T-helper 2 cell treated with Interferon-gamma antibody and Interleukin-4, amounts not matched to agents 5 μg/mL and 100 μg/mL, for 36 hours (primary cell): ENCODE results near the gene CST7.
A peak's percentile ranks its signal among the peaks of the same experiment; 100 is the strongest.

ENCODE experiments used
- DNase-seq: peaks from one replicate; pipeline ENCODE4 v3.0.0; 2021; ENCODE audit warnings: low spot score
- H3K27ac Mint-ChIP-seq: one replicate; pipeline ENCODE4 v1.8.0; 2021; ENCODE audit warnings: mild to moderate bottlenecking, mixed read lengths
- H3K27me3 Mint-ChIP-seq: one replicate; pipeline ENCODE4 v1.8.0; 2021; ENCODE audit warnings: low read depth, mixed read lengths
- H3K36me3 Mint-ChIP-seq: one replicate; pipeline ENCODE4 v1.8.0; 2021; ENCODE audit warnings: low read depth, mixed read lengths
- H3K4me1 Mint-ChIP-seq: one replicate; pipeline ENCODE4 v1.8.0; 2021; ENCODE audit warnings: low read depth, mixed read lengths
- H3K4me3 Mint-ChIP-seq: one replicate; pipeline ENCODE4 v1.8.0; 2022; ENCODE audit warnings: mild to moderate bottlenecking, moderate library complexity, mixed read lengths
- H3K9me3 Mint-ChIP-seq: one replicate; pipeline ENCODE4 v1.8.0; 2021; ENCODE audit warnings: mixed read lengths

Gene CST7

GRCh38 chr20:24986436-24987015 lies 37.5 kb downstream of the CST7 start:
- Mint-ChIP-seq H3K36me3 (peaks cover 33% of the 10 kb centered on the region), H3K27ac (no peak overlapping the region), H3K27me3 (no peaks in the 10 kb centered on the region), H3K4me1 (peaks cover 43% of the 10 kb centered on the region), H3K9me3 (no peaks in the 10 kb centered on the region), H3K4me3 (no peak overlapping the region)
- DNase-seq, result no peak

GRCh38 chr20:24987244-24987643 lies 38.2 kb downstream of the CST7 start:
- H3K27me3 Mint-ChIP-seq, result no peaks in the 10 kb centered on the region
- peaks cover 28% of the 10 kb centered on the region for H3K36me3 Mint-ChIP-seq
- peaks cover 46% of the 10 kb centered on the region for H3K4me1 Mint-ChIP-seq
- H3K9me3 Mint-ChIP-seq, result no peaks in the 10 kb centered on the region
- no peak overlapping the region for H3K4me3 Mint-ChIP-seq
- H3K27ac Mint-ChIP-seq, result no peak overlapping the region
- DNase-seq, result no peak

DNA sequence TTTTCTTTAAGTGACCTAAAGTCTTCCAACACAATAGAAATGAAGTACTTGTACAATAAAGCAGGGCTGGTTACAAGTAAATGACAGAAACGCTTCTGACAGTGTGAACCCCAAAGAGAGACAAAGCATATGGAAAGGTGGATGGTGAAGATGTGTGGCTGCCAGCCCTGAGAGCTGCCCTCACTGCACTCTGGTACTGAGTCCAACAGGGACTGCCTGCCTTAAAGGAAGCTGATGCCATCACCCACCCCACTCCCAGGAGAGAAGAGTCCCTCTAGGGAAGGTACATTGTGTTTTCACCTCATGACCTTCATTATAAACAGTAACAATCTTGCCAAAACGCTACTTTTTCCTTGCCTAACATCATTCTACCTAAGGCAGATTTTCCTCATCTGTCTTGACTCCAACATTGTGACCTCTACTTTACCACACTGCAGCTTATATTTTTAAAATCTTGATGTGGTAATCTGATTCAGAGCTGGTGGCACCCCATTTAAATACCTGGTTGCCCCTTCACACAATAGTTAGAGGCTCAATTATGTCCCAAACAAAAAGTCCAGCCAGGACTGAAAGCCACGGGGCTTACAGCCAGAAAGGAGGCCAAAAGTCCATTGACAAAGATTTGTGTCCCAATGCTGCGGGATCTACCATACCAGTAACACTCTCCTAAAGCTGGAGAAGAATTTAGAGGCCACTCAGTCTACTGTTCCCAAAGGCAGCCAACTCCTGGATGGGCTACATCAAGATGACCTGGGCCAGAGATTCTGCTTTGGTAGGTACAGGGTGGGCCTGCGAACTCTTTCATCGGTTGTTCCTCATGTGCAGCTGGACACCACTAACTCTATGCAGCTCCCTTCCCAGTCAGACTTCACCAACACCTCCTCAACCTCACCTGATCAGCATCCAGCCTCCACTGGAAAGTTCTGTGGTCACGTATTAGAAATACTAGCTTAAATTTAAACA lies 39.1 kb downstream of the CST7 start:
- Mint-ChIP-seq H3K36me3 (peaks cover 20% of the 10 kb centered on the region), H3K27me3 (no peaks in the 10 kb centered on the region), H3K27ac (no peak overlapping the region), H3K4me1 (peaks cover 45% of the 10 kb centered on the region), H3K4me3 (no peak overlapping the region), H3K9me3 (no peaks in the 10 kb centered on the region)
- no peak for DNase-seq

- Mint-ChIP-seq H3K4me1 (peaks cover 49% of the 10 kb centered on the region), H3K27me3 (no peaks in the 10 kb centered on the region), H3K4me3 (no peak overlapping the region), H3K9me3 (no peaks in the 10 kb centered on the region), H3K36me3 (peaks cover 14% of the 10 kb centered on the region), H3K27ac (no peak overlapping the region)
- no peak for DNase-seq
Measured at GRCh38 chr20:24989162-24989561, 40.1 kb downstream of the CST7 start.

DNA sequence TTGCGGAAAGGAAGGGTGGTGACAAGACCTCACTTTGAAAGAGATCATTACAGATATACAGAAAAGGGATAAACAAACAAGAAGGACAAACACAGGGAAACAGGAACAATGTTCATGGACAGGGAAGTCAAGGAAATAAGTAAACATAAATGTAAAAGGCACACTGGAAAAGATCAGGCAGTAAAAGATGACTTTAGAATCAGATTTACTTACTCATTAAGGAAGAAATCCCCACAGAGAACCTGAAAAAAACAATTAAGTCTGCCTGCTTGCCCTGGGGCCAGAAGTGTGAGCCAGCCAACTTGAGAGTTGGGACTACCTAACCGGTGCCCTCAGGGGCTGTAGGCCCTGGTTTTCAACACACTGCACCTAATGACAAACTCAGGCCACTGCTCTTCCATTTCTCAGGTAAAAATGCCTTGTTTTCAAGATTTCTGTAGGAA lies 41.8 kb downstream of the CST7 start:
- no peaks in the 10 kb centered on the region for H3K27me3 Mint-ChIP-seq

DNA sequence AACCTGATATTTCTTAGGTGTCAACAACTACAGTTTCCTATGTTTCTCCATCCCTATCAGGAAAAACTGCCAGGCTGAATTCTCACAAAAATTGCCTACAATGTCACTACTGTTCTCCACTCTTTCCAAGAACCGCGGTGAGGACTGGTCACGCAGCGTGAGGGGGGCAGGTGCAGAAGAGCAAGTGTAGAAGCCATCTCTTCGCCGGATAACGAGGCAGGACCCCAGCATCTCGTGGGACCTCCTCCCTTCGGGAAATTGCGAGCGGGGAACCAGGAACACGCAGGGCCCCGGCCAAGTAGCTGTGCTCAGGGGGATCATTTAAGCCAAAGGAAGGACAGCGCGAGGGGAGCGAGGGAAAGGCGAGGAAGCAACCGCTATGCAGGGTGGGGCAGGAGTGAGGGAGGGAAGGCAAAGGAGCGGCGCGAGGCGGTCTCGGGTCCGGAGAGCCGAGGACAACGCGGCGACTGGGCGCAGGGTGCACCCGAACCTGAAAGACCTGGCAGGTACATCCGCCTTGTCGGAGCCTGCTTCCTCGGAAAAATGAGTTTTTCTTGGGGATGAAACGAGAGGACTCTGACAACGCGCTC lies 42.9 kb downstream of the CST7 start:
- peak overlapping the region; percentile 93 for H3K4me3 Mint-ChIP-seq
- H3K27me3 Mint-ChIP-seq, result peaks cover under 1% of the 10 kb centered on the region
- H3K36me3 Mint-ChIP-seq, result peaks cover 12% of the 10 kb centered on the region
- DNase-seq, result no peak
- peaks cover 40% of the 10 kb centered on the region for H3K4me1 Mint-ChIP-seq
- H3K9me3 Mint-ChIP-seq, result no peaks in the 10 kb centered on the region
- H3K27ac Mint-ChIP-seq, result peak overlapping the region; percentile 89

More for the DNA sequence above, 41.8 kb downstream of the CST7 start:
- Mint-ChIP-seq H3K9me3 (no peaks in the 10 kb centered on the region), H3K4me3 (peak overlapping the region; percentile 93), H3K4me1 (peaks cover 40% of the 10 kb centered on the region), H3K27ac (peak overlapping the region; percentile 89), H3K36me3 (peaks cover 12% of the 10 kb centered on the region)
- no peak for DNase-seq

DNA sequence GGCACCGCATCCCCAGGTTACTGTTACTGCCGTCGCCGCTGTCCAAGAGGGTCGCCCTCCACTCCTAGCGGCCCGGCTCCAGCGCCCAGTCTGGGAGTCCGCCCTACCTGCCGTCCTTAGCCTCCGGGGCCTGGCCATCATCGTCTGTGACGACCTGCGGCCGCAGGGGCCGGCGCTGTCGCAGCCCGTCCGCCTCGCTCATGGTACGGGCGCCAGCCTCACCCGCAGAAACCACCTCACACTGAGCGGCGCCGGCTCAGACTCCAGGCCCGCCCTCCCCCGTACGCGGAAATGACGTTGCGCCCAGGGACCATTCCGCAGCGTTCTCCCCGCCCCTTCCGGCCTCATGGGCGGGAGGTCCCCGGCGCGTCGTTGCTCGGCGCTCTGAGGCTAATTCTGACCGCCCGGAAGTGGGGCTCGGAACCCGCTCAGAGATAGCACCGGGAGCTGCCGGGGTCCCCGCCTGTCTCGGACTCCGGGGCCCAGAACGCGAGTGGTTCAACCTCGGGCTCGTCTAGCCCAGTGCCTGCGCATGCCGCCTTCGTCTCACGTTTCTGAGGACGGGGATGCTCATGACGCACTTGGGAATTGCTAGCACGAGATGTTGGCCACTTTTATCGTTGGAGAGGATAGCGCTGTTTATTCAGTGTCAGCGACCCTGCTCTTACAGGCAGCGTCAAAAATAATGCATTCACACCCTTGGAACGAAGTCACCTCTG lies 43.6 kb downstream of the CST7 start, which contains the start of gene APMAP:
Gene APMAP, minus strand, starts transcription at position 265 of the 719 bp plus-strand sequence. Its CDS starts 63 bp downstream, at position 202.
- peak; percentile 96 for DNase-seq
- Mint-ChIP-seq H3K9me3 (no peaks in the 10 kb centered on the region), H3K36me3 (peaks cover 12% of the 10 kb centered on the region), H3K4me3 (peak within 1 kb of the TSS; percentile 93), H3K4me1 (peaks cover 37% of the 10 kb centered on the region), H3K27me3 (peaks cover 7% of the 10 kb centered on the region), H3K27ac (peak within 1 kb of the TSS; percentile 89)

- H3K36me3 Mint-ChIP-seq, result peaks cover 9% of the 10 kb centered on the region
- no peaks in the 10 kb centered on the region for H3K9me3 Mint-ChIP-seq
- no peak for DNase-seq
- peaks cover 31% of the 10 kb centered on the region for H3K4me1 Mint-ChIP-seq
- peak overlapping the region; percentile 89 for H3K27ac Mint-ChIP-seq
- peaks cover 11% of the 10 kb centered on the region for H3K27me3 Mint-ChIP-seq
- H3K4me3 Mint-ChIP-seq, result peak overlapping the region; percentile 93
Measured at GRCh38 chr20:24993337-24994185, 44.5 kb downstream of the CST7 start.

GRCh38 chr20:24994186-24994465 lies 45.1 kb downstream of the CST7 start:
- Mint-ChIP-seq H3K4me1 (peaks cover 27% of the 10 kb centered on the region), H3K27me3 (peaks cover 17% of the 10 kb centered on the region), H3K27ac (no peak overlapping the region), H3K36me3 (peaks cover 8% of the 10 kb centered on the region), H3K9me3 (no peaks in the 10 kb centered on the region), H3K4me3 (peak overlapping the region; percentile 33)
- no peak for DNase-seq

GRCh38 chr20:24994470-24995368 lies 45.6 kb downstream of the CST7 start:
- peaks cover 26% of the 10 kb centered on the region for H3K4me1 Mint-ChIP-seq
- H3K9me3 Mint-ChIP-seq, result no peaks in the 10 kb centered on the region
- H3K27ac Mint-ChIP-seq, result no peak overlapping the region
- DNase-seq, result peak; percentile 62
- H3K4me3 Mint-ChIP-seq, result no peak overlapping the region
- peaks cover 8% of the 10 kb centered on the region for H3K36me3 Mint-ChIP-seq
- peaks cover 20% of the 10 kb centered on the region for H3K27me3 Mint-ChIP-seq

DNA sequence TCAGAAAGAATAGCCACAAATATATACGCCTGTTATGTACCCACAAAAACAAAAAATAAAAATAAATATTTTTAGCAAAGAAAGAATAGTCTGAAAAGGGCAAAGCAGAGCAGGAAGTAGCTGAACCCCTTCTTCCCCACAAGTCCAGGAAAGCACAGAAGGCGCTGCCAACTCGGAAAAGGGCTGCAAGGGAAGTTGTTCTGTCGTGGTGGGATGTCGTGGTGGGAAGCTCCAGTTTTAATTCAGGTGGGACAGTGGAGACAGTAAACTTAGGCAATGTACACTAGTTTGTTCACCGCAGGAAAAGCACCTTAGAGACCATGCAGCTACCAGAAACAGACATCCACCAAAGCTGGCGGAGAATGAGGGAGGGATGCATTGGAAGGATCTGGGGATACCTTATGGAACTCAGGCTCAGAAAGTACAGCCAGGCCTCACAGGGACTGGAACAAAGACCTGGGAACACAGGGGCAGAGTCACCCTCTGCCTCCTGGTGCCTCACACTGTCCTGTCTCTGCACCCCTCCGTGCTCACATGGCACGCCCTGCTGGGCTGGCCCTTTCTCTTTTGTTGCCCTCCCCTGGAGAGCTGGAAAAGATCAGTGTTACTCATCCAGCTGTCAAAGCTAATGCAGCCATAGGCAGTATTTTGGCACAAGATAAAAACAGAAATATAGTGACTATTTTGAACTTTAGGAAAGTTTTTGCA lies 46.8 kb downstream of the CST7 start:
- no peak overlapping the region for H3K27ac Mint-ChIP-seq
- H3K27me3 Mint-ChIP-seq, result peaks cover 20% of the 10 kb centered on the region
- H3K9me3 Mint-ChIP-seq, result no peaks in the 10 kb centered on the region
- H3K36me3 Mint-ChIP-seq, result peaks cover 2% of the 10 kb centered on the region
- no peak for DNase-seq
- no peak overlapping the region for H3K4me3 Mint-ChIP-seq
- H3K4me1 Mint-ChIP-seq, result peaks cover 17% of the 10 kb centered on the region
